Activated naive CD4-positive, alpha-beta T cell treated with anti-CD3 and anti-CD28 coated beads, Interleukin-2, amount 50 U/mL, for 24 hours (primary cell): Measurements from ENCODE around the gene EIF5B.

ENCODE experiments used
- H3K27ac Mint-ChIP-seq: one replicate; pipeline ENCODE4 v1.8.0; 2021; ENCODE audit warnings: mild to moderate bottlenecking, mixed read lengths
- H3K27me3 Mint-ChIP-seq: one replicate; pipeline ENCODE4 v1.8.0; 2021; ENCODE audit warnings: mixed read lengths
- H3K36me3 Mint-ChIP-seq: one replicate; pipeline ENCODE4 v1.8.0; 2021; ENCODE audit warnings: mixed read lengths
- H3K4me1 Mint-ChIP-seq: one replicate; pipeline ENCODE4 v1.8.0; 2021; ENCODE audit warnings: mixed read lengths
- H3K4me3 Mint-ChIP-seq: one replicate; pipeline ENCODE4 v1.8.0; 2021; ENCODE audit warnings: mild to moderate bottlenecking, mixed read lengths
- H3K9me3 Mint-ChIP-seq: one replicate; pipeline ENCODE4 v1.8.0; 2021; ENCODE audit warnings: mixed read lengths

The EIF5B gene

DNA sequence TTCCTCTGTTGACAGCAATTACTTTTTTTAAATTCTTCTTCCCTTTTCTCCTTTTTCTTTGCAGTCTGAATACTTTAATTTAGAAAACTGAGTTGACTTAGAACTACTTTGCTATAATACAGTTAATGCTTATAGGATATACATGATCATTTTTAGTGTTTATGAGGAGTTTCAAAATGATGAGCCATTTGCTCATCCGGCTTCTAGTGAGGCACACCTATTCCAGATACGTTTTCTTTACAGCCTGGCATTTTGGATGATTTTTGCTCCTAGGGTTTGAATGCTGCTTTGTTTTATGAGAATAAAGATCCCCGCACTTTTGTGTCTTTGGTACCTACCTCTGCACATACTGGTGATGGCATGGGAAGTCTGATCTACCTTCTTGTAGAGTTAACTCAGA lies 52.8 kb downstream of the EIF5B start:
- no peaks in the 10 kb centered on the region for H3K27me3 Mint-ChIP-seq
- peak overlapping the region; percentile 51 for H3K27ac Mint-ChIP-seq
- H3K9me3 Mint-ChIP-seq = no peaks in the 10 kb centered on the region
- H3K4me3 Mint-ChIP-seq = no peak overlapping the region
- peaks cover 10% of the 10 kb centered on the region for H3K4me1 Mint-ChIP-seq
- peaks cover 8% of the 10 kb centered on the region for H3K36me3 Mint-ChIP-seq

DNA sequence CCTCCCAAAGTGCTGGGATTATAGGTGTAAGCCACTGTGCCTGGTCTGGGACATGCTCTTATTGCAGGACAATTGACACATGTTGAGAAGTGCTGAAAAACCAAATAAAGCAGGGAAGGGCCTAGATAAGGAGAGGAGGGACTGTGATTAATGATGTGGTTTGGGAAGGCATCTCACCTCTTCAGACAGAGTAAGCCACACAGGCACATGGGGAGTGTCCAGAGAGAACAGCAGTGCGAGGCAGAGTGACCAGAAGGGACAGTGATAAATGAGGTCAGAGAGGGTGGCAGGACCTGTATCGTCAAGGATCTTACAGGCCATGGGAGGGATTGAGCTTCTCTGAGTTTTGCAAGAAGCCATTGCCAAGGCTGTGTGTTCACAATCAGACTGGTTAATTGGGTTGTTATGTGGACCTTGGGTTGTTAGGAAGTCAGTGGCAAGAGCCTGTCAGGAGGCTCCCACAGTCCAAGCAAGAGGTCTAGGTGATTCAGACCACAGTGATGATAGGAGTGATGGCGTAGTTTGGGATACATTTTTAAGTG lies 58.5 kb downstream of the EIF5B start:
- Mint-ChIP-seq H3K9me3 (no peaks in the 10 kb centered on the region), H3K27ac (no peak overlapping the region), H3K4me3 (no peak overlapping the region), H3K4me1 (no peaks in the 10 kb centered on the region), H3K36me3 (peaks cover 26% of the 10 kb centered on the region), H3K27me3 (no peaks in the 10 kb centered on the region)

DNA sequence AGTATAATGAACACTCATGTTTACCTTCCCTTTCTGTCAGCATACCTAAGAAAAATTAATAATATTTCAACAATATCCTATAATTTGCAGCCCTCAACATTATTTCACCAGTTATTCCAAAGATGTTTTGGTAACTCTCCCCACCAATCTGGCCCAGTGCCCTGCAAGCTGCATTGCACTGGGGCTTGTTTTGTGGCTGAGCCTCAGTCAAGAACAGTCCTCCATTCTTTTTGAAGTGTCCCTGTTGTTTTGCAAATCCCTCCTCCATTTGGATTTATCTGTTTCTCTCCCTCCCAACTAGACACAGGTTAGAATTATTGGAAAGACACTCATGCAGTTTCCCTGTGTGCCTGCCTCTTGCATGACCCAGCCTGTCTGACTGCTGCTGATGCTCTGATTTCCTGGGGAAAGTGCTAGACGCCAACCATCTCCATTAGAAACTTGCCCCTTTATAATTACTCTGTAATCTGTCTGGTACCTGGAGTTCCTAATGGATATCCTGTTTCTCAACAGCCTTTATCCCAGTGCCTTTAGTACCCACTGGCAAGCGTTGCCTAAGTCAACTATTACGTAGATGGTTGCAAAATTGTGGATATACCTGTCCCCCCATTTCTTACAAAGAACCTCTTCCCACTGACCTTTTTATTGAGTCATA lies 60.2 kb downstream of the EIF5B start:
- Mint-ChIP-seq H3K4me1 (no peaks in the 10 kb centered on the region), H3K9me3 (no peaks in the 10 kb centered on the region), H3K27ac (peak overlapping the region; percentile 85), H3K36me3 (peaks cover 22% of the 10 kb centered on the region), H3K27me3 (no peaks in the 10 kb centered on the region), H3K4me3 (no peak overlapping the region)

DNA sequence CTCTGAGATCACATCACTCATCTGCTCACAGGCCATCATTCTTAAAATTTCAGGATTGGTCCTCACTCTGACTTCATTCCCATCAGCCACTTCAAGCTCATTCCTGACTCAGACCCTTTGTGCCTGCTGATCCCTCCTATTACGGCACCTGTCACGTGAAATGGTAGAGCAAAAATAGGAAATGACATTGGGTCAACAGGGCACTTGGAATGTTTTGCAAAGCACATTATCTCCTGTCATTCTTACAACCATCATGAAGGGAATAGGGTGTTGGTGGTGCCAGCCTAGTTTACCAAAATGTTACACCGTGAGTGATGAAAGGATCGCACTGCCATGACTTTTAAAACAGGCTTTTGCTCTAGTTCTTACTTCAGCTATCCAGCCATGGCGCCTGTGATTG lies 61.1 kb downstream of the EIF5B start:
- H3K9me3 Mint-ChIP-seq = no peaks in the 10 kb centered on the region
- peaks cover 6% of the 10 kb centered on the region for H3K4me1 Mint-ChIP-seq
- no peaks in the 10 kb centered on the region for H3K27me3 Mint-ChIP-seq
- H3K36me3 Mint-ChIP-seq = peaks cover 27% of the 10 kb centered on the region
- peak overlapping the region; percentile 73 for H3K27ac Mint-ChIP-seq
- no peak overlapping the region for H3K4me3 Mint-ChIP-seq

DNA sequence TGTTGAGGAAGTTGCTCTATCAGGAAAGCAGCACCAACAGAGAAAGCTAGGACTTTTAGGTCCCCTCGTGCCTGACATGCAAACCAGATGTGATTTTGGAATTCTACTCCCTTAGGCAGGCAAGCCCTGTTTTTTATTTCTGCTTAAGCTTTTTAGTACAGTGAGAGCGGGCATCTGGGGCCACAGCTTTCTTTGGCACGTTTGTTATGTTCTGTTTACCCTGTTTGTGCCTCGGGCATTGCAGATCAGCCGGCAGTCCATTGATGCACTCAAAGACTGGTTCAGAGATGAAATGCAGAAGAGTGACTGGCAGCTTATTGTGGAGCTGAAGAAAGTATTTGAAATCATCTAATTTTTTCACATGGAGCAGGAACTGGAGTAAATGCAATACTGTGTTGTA lies 61.9 kb downstream of the EIF5B start:
- H3K27me3 Mint-ChIP-seq = no peaks in the 10 kb centered on the region
- no peaks in the 10 kb centered on the region for H3K9me3 Mint-ChIP-seq
- H3K36me3 Mint-ChIP-seq = peaks cover 26% of the 10 kb centered on the region
- no peak overlapping the region for H3K27ac Mint-ChIP-seq
- H3K4me1 Mint-ChIP-seq = peaks cover 13% of the 10 kb centered on the region
- no peak overlapping the region for H3K4me3 Mint-ChIP-seq

DNA sequence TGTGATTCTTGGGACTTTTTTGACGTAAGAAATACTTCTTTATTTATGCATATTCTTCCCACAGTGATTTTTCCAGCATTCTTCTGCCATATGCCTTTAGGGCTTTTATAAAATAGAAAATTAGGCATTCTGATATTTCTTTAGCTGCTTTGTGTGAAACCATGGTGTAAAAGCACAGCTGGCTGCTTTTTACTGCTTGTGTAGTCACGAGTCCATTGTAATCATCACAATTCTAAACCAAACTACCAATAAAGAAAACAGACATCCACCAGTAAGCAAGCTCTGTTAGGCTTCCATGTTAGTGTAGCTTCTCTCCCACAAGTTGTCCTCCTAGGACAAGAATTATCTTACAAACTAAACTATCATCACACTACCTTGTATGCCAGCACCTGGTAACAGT lies 62.6 kb downstream of the EIF5B start:
- H3K9me3 Mint-ChIP-seq = no peaks in the 10 kb centered on the region
- H3K4me3 Mint-ChIP-seq = no peak overlapping the region
- peaks cover 25% of the 10 kb centered on the region for H3K36me3 Mint-ChIP-seq
- peaks cover 19% of the 10 kb centered on the region for H3K4me1 Mint-ChIP-seq
- no peaks in the 10 kb centered on the region for H3K27me3 Mint-ChIP-seq
- no peak overlapping the region for H3K27ac Mint-ChIP-seq

DNA sequence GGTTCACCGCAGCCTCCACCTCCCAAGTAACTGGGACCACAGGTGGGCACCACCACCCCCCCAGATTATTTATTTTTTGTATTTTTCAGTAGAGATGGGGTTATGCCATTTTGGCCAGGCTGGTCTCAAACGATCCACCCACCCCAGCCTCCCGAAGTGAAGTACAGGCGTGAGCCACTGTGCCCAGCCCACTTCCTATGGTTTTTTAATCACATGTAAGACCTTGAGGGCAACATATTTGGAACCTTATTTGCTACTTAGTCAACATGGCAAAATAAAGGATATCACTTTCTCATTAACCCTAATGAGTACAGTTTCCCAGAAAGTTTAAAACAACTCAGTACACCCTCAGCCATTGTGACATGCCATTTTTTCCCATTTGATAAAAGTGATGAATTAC lies 64.7 kb downstream of the EIF5B start:
- Mint-ChIP-seq H3K9me3 (no peaks in the 10 kb centered on the region), H3K27ac (no peak overlapping the region), H3K4me1 (peaks cover 19% of the 10 kb centered on the region), H3K27me3 (no peaks in the 10 kb centered on the region), H3K4me3 (no peak overlapping the region), H3K36me3 (peaks cover 22% of the 10 kb centered on the region)

DNA sequence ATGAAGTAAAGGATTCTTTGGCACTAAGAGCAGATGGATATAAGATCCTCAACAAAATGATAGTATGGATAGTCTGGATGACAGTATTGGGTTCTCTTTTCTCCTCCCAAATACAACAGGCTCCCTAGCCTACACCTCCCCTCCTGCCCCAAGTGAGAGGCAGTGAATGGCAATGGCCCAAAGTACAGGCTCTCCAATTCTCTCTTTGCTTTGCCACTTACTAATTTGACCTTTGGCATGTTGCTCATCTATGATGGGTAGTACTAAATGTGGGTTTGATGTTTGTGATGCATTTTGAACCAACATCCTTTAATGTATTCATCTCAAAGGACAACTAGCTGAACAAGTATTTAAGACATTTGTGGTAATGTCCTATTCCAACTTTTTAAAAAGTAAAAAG lies 65.9 kb downstream of the EIF5B start:
- peaks cover 19% of the 10 kb centered on the region for H3K4me1 Mint-ChIP-seq
- H3K27ac Mint-ChIP-seq = peak overlapping the region; percentile 61
- H3K27me3 Mint-ChIP-seq = no peaks in the 10 kb centered on the region
- no peaks in the 10 kb centered on the region for H3K9me3 Mint-ChIP-seq
- H3K36me3 Mint-ChIP-seq = peaks cover 16% of the 10 kb centered on the region
- H3K4me3 Mint-ChIP-seq = no peak overlapping the region

DNA sequence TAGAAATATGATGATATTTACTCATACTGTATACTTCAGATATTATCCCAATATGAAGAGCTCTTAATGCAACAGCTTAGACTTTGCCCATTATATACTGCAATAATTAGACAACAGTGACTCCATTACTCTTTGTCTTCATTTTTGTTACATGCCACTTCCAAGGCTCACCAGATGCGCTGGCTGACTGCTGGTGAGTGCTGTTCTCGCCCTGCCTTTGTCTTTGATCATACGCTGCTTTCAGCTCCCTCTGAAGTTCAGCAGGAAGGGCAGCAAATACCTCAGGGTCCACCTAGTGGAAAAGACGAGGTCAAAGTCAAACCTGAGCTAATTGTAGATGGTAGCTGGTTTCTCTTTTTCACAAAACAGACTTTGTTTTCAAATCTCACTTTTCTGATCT lies 66.3 kb downstream of the EIF5B start:
- Mint-ChIP-seq H3K36me3 (peaks cover 13% of the 10 kb centered on the region), H3K4me3 (no peak overlapping the region), H3K27ac (peak overlapping the region; percentile 61), H3K4me1 (peaks cover 19% of the 10 kb centered on the region), H3K27me3 (no peaks in the 10 kb centered on the region), H3K9me3 (no peaks in the 10 kb centered on the region)

DNA sequence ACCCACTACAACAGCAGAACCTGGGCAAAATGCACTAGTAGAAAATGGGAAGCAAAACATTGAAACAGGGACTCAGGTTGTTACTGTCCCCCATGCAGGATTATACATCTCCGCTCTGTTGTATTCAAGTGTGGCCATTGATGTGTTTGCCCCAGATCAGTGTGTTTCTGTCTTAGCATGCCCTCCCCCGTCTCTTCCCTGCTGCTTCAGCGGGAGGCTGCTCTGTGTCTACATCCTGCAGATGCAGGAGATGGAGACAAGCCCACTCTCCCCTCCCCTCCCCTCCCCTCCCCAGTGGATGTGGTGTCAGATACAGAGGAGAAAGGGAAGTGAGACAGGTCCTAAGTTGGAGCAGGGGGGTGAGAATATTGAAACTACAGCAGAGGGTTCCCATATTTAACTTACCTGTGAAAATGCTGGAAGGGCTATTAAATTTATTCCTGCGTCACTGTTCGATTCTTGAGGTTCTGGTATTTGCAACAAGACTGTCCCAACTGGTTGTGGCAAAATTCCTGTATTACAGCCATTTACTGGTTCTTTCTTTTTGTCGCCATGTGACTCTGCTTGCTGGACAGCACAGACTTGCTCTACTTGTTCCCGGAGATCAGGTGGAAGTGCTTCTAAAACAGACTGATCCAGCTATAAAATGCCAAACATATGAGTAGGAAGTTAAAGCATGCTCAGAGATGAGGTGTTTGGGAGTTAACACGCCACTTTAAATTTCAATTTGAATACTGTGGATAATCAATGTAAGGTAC lies 67.0 kb downstream of the EIF5B start:
- Mint-ChIP-seq H3K36me3 (peaks cover 11% of the 10 kb centered on the region), H3K4me1 (peaks cover 19% of the 10 kb centered on the region), H3K27me3 (no peaks in the 10 kb centered on the region), H3K9me3 (no peaks in the 10 kb centered on the region), H3K4me3 (no peak overlapping the region), H3K27ac (peak overlapping the region; percentile 17)

DNA sequence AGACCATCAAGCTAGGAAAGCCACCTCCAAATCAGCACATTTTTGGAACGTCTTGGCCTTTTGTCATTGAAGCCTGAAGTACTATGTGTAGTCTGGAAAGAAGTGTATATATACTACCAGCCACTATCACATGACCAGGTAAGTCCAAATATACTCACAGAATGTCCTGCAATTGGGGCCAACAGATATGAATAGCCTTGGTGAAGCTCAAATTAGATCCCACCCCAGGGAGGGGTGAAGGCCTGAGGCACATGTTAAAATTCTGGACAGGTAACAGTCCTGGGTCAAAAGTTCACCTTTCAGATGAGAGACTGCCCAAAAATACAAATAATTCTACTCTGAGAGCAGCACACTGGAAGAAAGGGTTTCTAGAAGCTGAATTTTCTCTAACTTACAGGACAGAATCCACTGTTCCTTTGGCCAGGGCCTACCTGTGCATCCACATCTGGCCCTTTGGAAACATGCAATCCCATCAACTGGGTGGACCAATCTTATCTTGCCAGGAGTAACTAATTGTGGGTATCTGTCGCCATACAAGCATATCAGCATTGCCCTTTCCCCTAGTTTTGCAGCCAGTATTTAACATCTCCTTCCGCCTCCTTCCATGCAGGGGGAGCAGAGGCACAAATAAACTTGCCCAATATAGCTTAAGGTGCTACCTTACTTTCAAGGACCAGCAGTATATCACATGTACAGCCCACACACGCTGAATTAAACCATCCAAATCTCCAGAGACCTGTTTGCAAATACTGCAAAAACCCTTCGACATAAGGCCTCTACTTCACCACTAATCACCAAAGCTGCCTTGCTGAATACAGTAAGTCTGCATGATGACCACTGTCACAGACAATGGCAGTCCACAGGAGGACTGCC lies 67.8 kb downstream of the EIF5B start:
- H3K4me3 Mint-ChIP-seq = no peak overlapping the region
- peaks cover 19% of the 10 kb centered on the region for H3K4me1 Mint-ChIP-seq
- no peak overlapping the region for H3K27ac Mint-ChIP-seq
- no peaks in the 10 kb centered on the region for H3K27me3 Mint-ChIP-seq
- H3K36me3 Mint-ChIP-seq = peaks cover 7% of the 10 kb centered on the region
- no peaks in the 10 kb centered on the region for H3K9me3 Mint-ChIP-seq

DNA sequence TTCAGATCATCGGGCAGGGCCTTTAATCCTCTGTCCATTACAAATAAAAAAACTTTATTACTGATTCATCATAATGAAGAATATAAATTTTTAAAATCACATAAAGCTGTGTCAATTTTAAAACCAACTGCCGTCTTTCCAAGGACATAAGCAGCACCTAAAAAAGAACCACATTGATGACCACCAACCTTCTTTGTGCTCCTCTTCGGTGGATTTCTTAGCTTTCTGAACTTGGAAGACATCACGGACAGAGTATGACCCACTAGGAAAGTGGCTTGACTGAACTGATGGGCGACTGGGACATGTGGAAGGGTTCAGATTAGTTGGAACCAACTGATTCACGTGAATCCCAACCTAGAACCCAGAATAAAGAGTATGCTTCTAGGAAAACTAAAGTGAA lies 68.9 kb downstream of the EIF5B start:
- Mint-ChIP-seq H3K27ac (no peak overlapping the region), H3K4me3 (no peak overlapping the region), H3K9me3 (no peaks in the 10 kb centered on the region), H3K4me1 (peaks cover 19% of the 10 kb centered on the region), H3K36me3 (peaks cover 7% of the 10 kb centered on the region), H3K27me3 (no peaks in the 10 kb centered on the region)

DNA sequence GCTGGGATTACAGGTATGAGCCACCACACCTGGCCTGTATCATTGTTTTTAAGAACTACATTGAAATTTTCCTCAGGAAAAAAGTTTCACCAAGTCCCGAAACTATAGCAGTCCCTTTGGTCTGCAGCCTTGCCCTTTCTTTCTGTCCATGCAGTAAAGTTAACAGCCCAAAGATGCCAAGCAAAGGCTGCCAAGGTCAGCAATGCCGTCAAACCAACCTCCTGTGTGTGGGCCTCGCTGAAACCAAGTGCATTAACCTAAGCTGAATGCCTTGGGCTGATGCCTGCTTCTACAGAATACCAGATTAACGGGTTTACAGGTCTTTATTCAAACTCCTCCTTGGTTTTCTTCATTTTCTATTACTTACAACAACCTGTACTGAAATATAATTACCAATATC lies 73.1 kb downstream of the EIF5B start:
- H3K27ac Mint-ChIP-seq = no peak overlapping the region
- H3K4me3 Mint-ChIP-seq = no peak overlapping the region
- H3K27me3 Mint-ChIP-seq = no peaks in the 10 kb centered on the region
- no peaks in the 10 kb centered on the region for H3K9me3 Mint-ChIP-seq
- peaks cover 9% of the 10 kb centered on the region for H3K36me3 Mint-ChIP-seq
- no peaks in the 10 kb centered on the region for H3K4me1 Mint-ChIP-seq

DNA sequence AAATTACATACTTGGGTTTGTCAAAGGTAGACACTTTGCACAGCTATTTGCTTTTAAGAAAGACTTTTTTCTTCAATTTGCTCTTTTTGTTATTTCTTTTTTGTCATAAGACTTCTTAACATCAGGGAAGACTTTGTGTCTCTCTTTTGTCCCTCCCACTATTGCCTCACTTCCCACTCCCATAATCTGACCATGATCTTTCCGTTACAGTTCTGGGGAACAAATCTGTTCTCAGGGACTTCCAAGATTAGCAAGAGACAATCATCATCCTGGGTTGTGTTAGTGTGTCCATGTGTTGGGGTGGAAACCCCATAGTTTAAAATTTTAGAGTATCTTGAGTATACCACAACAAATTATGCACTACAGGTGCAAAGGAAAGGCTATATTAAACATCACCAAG lies 77.4 kb downstream of the EIF5B start:
- no peaks in the 10 kb centered on the region for H3K9me3 Mint-ChIP-seq
- no peaks in the 10 kb centered on the region for H3K27me3 Mint-ChIP-seq
- no peak overlapping the region for H3K4me3 Mint-ChIP-seq
- H3K36me3 Mint-ChIP-seq = peaks cover 14% of the 10 kb centered on the region
- H3K4me1 Mint-ChIP-seq = no peaks in the 10 kb centered on the region
- H3K27ac Mint-ChIP-seq = peak overlapping the region; percentile 68

DNA sequence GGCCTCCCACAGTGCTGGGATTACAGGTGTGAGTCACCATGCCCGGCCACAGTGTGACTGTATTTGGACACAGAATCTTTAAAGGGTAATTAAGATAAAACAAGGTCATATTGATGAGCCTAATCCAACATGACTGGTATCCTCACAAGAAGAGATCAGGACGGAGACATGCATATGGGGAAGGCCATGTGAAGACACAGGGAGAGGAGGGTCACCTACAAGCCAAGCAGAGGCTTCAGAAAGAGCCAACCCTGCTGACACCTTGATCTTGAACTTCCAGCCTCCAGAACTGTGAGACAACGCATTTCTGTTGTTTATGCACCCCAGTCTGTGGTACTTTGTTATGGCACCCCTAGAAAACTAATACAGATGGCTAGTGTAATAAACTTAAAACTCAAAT lies 80.2 kb downstream of the EIF5B start:
- H3K4me3 Mint-ChIP-seq = no peak overlapping the region
- peaks cover 17% of the 10 kb centered on the region for H3K36me3 Mint-ChIP-seq
- H3K27me3 Mint-ChIP-seq = no peaks in the 10 kb centered on the region
- H3K9me3 Mint-ChIP-seq = no peaks in the 10 kb centered on the region
- peak overlapping the region; percentile 86 for H3K27ac Mint-ChIP-seq
- H3K4me1 Mint-ChIP-seq = no peaks in the 10 kb centered on the region

DNA sequence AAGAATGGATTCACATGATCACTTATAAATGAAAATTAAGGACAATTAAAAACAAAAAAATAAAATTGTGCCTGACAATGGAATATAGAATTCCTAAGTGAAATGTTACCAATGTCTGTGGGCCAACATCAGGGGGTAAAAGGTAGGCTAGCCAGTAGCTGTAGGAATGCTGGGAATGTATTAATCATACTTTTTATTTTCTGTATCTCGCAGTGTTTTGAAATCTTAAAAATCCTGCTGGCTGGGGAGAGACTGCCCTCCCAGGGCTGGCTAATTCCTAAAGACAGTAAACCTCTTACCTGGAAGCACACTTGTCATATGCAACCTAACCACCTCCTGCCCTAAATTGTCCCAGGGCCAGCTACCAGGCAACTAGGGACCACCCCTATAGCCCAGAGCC lies 82.8 kb downstream of the EIF5B start:
- peaks cover 12% of the 10 kb centered on the region for H3K36me3 Mint-ChIP-seq
- no peaks in the 10 kb centered on the region for H3K9me3 Mint-ChIP-seq
- no peaks in the 10 kb centered on the region for H3K27me3 Mint-ChIP-seq
- H3K4me1 Mint-ChIP-seq = no peaks in the 10 kb centered on the region
- no peak overlapping the region for H3K27ac Mint-ChIP-seq
- H3K4me3 Mint-ChIP-seq = no peak overlapping the region
